ENCODE measurements around the gene SLC44A5.

Gene SLC44A5

DNA sequence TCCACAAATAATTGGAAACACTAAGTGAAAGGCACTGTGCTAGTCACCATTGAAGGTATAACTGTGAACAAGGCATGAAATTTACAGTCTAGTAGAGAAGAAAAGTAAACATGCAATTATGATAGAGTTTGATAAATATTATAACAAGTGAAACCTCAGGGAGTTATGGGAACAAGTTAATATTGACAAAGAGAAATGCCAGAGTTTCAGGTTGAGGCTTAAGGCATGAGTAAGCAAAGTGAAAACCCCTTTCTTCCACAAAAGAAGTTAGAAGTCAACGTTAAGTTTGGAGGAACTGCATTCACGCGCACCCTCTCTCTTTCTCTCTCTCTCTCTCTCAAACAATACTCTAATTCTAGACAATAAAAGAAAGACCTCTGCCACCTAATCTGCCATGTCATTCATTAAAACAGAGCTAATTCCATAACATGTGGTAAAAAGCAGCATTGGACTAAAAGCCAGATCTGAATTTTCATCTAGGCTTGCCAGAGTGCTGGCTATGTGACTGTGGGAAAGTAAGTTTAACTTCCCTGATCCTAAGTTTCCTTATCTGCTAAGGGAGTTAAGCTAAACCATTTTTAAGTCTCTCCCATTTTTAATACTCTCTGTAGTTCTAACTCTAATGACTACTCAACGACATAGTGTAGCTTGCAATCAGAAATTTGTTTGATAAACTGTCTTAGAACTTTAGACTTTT is 22.0 kb downstream of the SLC44A5 start:
- no peak for DNase-seq

DNA sequence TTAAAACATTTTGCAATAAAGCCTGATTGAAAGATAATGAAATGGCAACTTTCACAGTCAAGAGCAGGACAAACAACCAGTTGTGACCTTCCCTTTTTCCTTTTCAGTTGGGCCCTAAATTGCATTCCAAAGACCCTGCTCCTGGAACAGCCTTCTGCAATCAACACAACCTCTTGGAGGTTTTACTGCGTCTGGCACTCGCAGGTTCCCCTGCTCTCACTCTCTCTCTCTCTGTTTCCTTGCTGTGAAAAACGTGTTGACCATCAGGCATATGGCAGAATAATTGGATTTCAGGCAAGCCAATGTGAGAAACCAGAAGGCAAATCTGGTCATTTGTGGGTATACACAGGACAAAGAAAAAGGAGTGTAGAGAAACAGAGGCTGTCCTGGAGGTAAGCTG is 23.2 kb downstream of the SLC44A5 start:
- DNase-seq, result no peak

DNA sequence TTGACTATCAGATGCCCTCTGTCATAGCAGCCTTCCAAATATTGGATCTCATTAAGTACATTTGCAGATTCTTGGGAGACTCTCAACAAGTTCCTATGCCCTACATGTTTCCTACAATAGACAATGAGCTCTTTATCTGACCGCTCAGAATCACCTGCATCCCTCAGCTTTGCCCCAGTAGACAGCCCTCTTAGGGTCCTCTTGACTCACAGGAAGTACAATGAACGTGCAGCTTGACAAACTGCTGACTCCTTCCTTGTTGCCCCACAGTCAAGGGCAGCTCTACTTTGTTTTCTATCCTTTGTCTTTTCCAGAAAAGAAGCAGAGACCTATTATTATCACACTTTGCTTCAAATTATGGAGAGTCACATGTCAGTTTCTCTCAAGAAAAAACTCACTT is 27.6 kb downstream of the SLC44A5 start:
- DNase-seq, result no peak

DNA sequence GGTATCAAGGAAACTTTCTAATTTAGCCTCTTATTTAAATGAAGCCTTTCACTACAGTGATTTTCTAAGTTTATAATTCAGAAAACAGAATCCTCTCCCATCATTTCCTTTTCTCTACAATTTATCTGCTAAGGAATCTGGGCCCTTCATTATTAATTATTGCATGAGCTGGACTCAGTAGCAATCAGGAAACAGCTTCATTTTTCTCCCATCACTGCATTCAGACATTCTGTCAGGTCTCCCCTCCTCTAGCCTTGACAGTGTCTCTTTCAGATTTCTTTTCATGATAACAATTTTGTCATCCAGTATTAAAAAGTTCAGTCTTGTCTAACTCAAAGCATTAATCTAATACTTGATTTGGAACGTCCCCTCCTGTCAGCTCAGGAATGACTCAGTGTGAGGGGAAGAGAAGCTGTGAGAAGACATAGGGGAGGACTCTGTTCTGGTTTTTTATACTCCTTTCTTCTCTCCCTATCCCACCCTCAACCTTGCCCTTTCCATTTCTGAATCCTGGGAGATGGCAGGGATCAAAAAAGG is 28.1 kb downstream of the SLC44A5 start:
- DNase-seq, result no peak

DNA sequence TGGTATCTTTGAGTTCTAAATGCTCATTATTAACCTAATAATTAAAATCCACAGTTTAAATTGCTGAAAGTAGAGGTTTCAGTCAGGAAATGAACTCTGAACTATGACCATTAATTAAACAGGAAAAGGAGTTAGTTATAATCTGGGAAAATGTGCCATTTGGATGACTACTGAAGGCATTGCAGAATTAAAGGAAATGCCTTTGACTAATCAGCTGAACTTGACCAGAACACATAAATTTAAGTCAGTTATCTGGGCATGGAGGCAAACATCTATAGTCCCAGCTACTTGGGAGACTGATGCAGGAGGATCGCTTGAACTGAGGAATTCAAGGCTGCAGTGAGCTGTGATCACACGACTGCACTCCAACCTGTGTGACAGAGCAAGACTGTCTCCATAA is 31.9 kb downstream of the SLC44A5 start:
- no peak for DNase-seq

DNA sequence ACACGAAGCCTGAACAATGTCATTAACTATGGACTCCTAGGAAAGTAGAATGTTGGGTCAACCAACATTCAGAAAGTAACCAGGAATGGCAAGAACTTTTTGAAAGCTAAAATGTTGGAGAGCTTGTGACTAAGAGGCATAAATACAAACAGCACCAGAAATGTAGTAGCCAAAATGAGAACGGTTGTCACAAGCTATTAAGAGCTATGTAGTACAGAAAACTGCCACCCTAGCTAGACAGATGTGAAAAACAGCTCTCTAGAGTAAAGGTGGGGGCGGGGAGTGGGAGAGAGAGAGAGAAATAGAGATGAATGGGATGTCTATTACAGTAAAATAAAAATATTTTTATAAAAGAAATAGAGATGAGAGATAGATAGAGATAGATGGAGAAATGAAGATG is 35.1 kb downstream of the SLC44A5 start:
- no peak for DNase-seq

DNA sequence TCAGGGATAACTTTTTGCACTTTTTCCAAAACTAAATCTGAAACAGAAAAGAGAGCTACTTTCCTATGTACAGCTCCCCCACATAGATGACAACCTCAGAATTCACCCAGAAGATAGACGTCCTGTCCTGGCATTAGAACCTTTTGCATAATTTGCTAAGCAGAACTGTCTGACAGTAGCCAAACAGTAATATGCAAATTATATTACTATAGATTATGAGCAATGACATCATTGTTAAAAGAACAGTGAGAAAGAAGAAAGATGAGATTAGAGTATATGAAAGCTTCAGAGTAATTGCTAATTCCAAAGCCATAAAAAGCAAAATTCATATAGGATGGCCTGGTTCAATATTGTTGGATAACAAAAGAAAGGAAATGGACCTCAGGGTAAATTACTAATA is 43.7 kb downstream of the SLC44A5 start:
- no peak for DNase-seq

DNA sequence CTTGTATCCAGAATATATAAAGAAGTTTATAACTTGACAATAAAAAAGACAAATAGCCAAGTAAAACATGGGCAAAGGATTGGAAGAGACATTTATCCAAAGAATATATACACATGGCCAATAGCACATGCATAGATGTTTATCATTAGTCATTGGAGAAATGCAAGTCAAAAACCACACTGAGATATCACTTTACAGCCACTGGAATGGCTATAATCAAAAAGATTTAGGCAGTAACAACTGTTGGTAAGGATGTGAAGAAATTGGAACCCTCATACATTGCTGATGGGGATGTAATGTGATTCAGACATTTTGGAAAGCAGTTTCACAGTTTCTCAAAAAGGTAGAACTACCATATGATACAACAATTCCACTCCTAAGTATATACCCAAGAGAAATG is 51.1 kb downstream of the SLC44A5 start:
- DNase-seq, result no peak

DNA sequence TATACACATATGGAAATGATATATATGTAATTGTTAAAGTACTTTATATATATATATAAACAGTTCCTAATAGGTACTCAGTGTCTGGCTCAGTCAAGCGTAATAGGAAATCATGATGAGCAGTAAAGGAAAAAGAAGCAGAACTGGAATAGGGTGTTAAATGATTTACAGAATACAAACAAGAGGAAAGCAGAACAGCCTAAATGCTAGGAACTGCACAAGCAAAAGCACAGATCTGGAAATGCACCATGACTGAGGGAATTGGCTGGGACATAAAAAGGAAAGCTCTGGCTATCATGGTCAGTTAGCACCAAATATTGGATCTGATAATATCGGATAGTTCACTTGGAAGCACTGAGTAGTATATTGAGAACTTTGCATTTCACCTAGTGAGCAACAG is 51.8 kb downstream of the SLC44A5 start:
- no peak for DNase-seq

DNA sequence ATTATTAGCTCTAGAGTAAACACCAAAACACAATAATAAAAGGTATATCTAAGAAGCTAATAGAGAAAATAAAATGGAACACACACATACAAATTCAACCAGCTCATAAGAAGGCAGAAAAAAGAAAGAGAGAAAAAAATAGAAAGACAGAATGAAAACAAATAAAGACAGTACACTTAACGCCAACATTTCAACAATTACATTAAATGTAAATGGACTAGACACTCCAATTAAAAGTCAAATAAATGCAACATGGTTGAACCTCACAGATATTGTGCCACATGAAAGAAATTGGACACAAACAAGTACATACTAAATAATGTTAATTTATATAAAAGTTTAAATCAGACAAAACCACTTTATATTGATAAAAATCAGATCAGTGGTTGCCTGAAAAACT is 56.0 kb downstream of the SLC44A5 start:
- no peak for DNase-seq

DNA sequence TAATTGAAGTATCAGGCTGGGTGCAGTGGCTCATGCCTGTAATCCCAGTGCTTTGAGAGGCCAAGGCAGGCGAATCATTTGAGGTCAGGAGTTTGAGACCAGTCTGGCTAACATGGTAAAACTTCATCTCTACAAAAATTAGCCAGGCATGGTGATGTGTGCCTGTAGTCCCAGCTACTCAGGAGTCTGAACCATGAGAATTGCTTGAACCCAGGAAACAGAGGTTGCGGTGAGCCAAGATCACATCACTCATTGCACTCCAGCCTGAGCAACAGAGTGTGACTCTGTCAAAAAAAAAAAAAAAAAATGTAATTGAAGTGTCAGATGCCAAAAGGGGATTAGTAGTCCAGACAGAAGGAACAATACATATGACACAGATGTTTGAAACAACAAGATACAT is 56.7 kb downstream of the SLC44A5 start:
- no peak for DNase-seq

DNA sequence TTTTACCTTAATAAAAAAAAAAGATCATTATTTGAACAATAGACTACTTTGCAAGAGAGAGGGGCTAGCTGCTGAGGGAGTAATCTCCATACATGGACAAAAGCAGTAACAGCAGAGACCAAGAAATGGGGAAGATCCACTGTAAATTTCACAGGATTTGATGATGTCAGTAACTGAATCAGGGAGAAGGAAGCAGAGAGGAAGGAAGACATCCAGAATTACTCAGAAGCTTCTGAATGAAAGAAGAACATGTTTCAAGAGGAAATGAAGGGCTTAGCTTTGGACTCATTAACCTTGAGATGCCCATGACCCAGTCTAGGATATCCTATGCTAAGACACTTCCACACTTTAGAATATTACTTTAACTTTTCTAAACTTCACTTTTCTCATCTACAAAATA is 60.4 kb downstream of the SLC44A5 start:
- DNase-seq, result no peak

DNA sequence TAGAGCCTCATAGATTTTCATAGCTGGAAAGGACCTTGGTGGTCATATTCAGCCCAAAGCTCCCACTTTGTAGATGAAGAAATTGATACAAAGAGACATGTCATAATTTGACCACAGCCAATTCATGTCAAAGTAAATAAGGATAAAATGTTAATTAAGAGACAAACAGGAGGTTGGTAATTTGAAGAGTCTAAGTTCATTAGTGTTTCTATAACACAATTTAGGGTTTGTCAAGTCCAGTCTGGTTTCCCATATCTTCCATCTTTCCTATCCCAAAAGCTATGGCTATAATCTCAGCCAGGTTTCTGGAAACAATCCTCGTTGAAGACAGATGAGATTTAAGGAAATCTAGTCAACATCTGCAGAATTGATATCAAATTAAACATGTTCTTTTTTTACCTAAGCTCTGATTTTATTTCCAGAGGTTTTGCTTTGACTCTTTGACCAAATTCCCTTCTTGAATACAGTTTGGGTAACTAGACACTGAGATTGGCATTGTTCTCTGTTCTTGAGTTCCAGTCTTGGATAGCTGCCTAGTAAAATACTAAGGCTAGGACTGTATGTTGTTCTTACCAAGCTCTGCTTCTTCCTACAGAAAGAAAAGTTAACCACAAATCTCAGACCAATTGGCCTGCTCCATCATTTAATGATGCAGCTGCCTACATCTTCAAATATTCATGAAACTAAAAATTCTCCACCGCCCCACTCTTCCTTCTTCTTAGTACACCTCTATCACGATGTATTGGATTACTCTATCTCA is 62.0 kb downstream of the SLC44A5 start:
- peak; percentile 33 for DNase-seq

DNA sequence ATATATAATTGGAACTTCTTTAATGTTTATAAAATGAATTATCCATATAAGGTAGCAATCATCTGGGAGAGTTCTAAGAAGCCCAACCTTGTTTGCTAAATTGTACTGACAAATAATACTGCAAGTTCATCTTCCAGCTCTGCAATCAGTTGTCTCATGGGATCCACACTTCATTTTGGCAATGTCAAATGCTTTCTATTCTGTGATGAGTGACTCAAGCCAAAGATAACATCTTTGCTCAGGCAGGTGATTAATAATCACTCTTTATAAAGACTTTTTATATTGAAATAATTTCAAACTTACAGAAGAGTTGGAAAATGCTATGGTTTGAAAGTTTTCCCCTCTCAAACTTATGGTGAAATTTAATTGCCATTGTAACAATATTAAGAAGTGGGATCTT is 67.2 kb downstream of the SLC44A5 start:
- peak; percentile 40 for DNase-seq

DNA sequence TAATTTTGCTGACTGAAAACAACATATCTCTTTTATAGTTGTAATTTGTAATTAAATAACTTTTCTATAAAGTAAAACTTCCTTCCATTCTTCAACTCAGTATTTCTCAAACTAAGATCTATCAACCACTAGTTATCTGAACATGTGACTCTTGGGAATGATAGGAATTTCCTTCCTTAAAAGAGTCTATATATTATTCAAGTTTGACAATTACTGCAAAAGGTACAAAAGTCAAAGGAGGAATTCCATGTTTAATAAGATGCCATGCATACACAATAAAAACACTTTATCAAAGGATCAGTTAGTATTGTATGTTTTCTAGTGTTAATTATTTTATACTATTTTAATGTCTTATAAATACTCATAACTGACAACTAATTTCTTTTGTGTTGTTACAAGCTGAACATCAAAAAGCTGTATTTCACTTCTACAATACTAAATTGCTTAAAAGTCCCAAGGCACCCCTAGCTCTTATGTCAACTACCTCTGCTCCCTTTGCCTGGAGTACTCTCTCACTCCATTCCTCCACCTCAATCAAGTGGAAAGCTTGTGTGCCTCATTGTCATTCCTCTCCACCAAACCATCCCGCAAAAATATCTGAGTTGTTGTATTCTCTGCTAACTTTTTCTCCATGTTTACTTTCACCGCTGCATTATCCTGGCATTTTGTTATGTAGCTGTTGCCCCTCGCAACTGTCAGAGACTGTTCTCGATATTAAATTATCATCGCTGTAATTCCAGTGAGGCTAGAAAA is 67.9 kb downstream of the SLC44A5 start:
- DNase-seq, result no peak

DNA sequence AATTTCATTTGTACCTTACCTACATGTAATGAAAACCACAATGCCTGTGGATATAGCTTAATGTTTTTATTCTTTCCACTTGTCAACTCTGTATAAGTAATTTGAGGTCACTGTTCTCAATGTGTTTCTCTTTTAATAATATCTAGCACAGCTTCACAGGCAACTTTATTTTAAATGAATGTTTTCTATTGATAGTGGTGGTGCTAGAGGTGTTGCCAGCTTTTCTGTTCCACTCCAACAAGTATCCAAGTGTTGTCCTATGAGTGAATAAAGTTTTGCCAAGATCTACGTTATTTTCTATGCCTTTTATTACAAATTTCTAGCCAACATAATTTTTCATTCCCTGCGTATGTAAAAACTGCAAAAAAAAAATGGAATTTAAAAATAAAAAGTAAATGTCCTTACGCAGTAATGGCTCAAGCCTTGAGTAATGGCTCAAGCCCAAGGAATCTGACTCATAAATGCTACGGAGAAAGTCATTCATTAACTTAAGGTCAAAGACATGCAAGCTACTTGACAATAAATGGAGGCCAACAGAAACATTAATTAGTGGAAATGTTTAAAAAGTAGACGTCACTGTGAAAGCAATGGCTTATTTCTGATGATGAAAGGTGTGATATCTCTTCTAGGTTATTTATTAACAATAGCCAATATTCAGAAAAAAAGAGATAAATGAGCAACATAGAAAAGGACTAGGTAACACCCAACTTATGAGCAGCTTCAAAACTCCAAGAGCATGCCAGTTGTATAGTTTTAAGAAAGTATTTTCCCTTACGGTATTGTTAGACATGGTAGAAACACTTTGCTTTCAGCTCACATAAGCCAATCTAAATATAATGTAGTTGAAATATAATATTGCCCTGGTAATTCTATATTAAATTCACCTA is 71.4 kb downstream of the SLC44A5 start:
- peak; percentile 65 for DNase-seq

DNA sequence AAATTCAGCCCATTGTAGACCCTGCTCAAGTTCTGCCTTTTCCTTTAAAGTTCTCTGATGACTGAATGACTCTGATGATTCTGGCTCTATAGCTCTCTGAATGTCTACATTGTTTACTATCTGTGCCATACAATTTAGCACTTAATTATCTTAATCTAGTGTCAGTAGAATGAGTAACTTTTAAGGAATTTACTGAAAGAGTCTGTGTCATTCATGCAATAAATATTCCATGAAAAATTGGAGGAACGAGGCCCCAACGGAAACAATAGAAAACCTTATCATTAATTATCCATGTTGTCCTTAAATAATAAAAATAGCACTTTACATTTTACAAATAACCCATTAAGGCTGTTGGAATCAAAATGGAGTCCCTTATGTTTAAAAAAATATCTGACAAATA is 77.8 kb downstream of the SLC44A5 start:
- DNase-seq, result no peak

DNA sequence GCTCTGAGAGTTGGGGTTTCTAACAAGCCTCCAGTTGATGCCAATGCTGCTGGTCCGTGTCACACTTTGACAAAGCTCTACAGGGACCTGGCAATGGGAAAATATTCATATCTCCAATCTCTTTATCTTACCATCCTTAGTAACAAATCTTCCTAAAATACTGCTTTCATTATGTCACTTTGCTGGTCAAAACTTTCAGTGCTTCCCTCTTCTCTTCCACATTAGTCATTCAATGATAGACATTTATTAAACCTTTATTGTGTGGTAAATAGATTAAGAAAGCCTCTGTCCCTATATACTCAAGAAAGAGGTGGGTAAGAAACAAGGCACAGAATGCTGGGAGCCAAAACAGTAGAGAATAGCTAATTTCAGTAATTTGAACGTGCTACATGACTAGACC is 79.3 kb downstream of the SLC44A5 start:
- DNase-seq, result no peak

DNA sequence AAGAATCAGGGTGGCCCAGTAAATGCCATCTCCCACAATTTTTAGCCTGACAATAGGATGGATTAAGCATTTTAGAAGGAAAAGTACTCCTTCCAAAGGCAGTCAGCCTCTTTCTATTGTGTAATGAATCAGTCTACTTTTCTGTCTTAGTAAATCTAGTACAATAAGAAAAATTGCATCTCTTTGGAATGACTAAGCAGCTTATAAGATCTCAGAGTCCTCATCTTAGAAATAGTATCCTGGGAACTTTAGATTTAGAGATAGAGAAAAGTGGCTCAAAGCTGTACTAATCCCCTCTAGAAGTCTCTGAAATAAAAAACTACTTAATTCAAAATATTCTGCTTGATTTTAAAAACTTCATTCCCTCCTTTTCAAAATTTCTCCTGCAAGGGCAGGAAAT is 81.4 kb downstream of the SLC44A5 start:
- DNase-seq, result no peak

DNA sequence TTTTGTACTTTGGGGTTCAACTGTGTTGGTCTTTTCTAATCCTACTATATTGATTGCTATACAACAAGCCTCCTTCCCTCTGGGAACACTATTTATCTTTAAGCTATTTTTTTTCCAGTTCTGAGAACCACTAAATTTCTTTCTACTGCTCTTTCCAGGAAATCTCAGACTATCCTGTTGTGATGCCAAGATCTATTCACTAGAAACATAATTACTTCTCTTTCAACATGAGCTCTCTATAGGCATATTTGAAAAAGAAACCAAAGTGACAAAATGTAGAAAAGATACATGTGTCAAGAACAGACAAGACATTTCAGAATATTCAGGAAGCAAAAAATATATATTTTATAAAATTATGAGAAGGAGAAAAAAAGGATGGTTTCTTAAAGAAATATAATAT is 82.9 kb downstream of the SLC44A5 start:
- no peak for DNase-seq

DNA sequence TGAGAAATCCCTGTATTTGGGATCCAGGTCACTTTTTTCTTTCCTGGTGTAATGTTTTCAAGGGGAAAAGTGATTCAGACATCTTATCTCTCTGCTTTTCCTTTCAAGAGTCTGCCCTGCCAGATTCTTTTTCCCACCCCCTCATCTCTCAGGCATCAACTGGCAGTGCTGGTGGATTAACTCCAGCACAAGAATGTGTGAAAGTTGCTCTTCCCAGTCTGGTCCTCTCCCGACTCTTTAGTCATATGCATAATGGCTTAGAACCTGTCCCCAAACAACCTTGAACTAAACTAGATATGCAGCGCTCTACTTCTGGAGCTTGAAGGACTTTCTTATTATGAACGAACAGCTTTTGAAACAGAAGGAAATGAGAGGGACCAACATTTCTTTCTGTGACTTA is 88.5 kb downstream of the SLC44A5 start:
- no peak for DNase-seq

DNA sequence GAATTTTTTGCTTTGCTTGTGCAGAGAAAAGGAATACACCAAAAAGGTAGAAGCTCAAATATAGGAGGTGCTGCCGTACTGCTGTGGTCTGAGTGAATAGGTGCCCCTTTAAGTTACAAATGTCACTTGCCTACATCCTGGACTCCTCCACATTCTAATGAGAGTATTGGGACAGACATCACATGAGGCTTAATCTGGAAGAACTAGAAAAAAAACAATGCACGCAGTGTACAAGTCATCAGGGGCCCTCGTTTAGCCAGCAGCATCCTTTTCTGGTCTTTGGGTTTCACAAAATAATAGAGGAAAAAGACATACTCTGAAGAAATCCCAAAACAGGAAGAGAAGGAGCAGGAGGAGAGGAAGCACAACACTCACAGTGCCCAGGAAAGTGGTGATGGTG is 89.3 kb downstream of the SLC44A5 start:
- no peak for DNase-seq
